ENCODE measurements around the gene TTC9. TPM values are rescaled to one million over a fixed set of nuclear protein-coding genes. Genes with fewer than 3 reads are reported as not detected.

The TTC9 gene
- total RNA-seq, 1 experiment from 2014 or later = 9.3 TPM

DNA sequence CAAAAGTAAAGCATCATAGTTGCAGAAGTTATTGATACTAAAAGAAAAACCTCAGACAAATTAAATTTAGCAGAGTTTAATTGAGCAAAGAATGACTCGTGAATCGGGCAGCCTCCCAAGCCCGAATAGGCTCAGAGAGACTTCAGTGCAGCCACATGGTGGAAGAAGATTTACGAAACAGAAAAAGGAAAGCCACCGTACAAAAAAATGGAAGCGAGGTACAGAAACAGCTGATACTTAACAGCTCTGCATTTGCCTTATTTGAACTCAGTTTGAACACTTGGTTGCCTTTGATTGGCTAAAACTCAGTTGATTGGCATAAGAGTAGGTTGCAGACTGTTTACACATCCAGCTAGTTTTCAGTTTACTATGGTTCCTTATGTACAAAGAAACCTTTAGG is 12.9 kb downstream of the TTC9 start:
- intact Hi-C loops (cut with micrococcal nuclease; ENCODE audit: unreplicated experiment) = no loop called here
- Histone ChIP-seq H3K9me2 (ENCODE audit: insufficient read depth) (no peaks in the 10 kb centered on the region), H3K9me3 (ENCODE audit: insufficient read depth, low read depth) (no peaks in the 10 kb centered on the region), H3K27ac (no peak overlapping the region), H2AFZ (no peak overlapping the region), H3F3A (ENCODE audit: insufficient read depth, low read depth) (no peaks in the 10 kb centered on the region), H3K79me2 (ENCODE audit: low read depth) (no peaks in the 10 kb centered on the region), H3K36me3 (ENCODE audit: low read depth) (no peaks in the 10 kb centered on the region), H3K4me3 (no peak overlapping the region), H3K4me2 (no peak overlapping the region), H4K20me1 (ENCODE audit: insufficient read depth) (no peaks in the 10 kb centered on the region), H3K4me1 (replicated peaks; ENCODE audit: insufficient read depth) (peaks cover 6% of the 10 kb centered on the region), H3K27me3 (ENCODE audit: insufficient read depth, low read depth) (no peaks in the 10 kb centered on the region)
- TF ChIP-seq CTCF (conservative IDR thresholded peaks at IDR 0.05) (no peak), EZH2 (IDR thresholded peaks at IDR 0.05; ENCODE audit: low read depth) (no peak)
- DNase-seq = no peak
- ChIA-PET CTCF (no interaction called here), POLR2A (ENCODE audit: unreplicated experiment) (interaction anchor here (0.6 kb wide), 1 partner anchor 34 kb away, joined by 5 read pairs; no protein-coding TSS in a partner anchor)
- no TSS peak for BruUV-seq (replicated peaks)

GRCh38 chr14:70655110-70655826 is 13.6 kb downstream of the TTC9 start:
- no TSS peak for BruUV-seq (replicated peaks)
- Histone ChIP-seq H3F3A (ENCODE audit: insufficient read depth, low read depth) (no peaks in the 10 kb centered on the region), H3K4me3 (no peak overlapping the region), H3K9me2 (ENCODE audit: insufficient read depth) (no peaks in the 10 kb centered on the region), H4K20me1 (ENCODE audit: insufficient read depth) (no peaks in the 10 kb centered on the region), H3K4me2 (no peak overlapping the region), H3K79me2 (ENCODE audit: low read depth) (no peaks in the 10 kb centered on the region), H2AFZ (no peak overlapping the region), H3K36me3 (ENCODE audit: low read depth) (no peaks in the 10 kb centered on the region), H3K27ac (no peak overlapping the region), H3K27me3 (ENCODE audit: insufficient read depth, low read depth) (no peaks in the 10 kb centered on the region), H3K9me3 (ENCODE audit: insufficient read depth, low read depth) (no peaks in the 10 kb centered on the region), H3K4me1 (replicated peaks; ENCODE audit: insufficient read depth) (no peaks in the 10 kb centered on the region)
- POLR2A ChIA-PET (ENCODE audit: unreplicated experiment) = interaction anchor here (0.6 kb wide), 1 partner anchor 34 kb away, joined by 5 read pairs; no protein-coding TSS in a partner anchor
- DNase-seq = no peak
- no peak for TF ChIP-seq EZH2 (IDR thresholded peaks at IDR 0.05; ENCODE audit: low read depth)
- TF ChIP-seq CTCF (conservative IDR thresholded peaks at IDR 0.05) = no peak
- CTCF ChIA-PET = no interaction called here
- intact Hi-C loops (cut with micrococcal nuclease; ENCODE audit: unreplicated experiment) = no loop called here

- intact Hi-C loops (cut with micrococcal nuclease; ENCODE audit: unreplicated experiment) = no loop called here
- H3K4me2 ChIP-seq = no peak overlapping the region
- H3K36me3 ChIP-seq (ENCODE audit: low read depth) = no peaks in the 10 kb centered on the region
- H3K79me2 ChIP-seq (ENCODE audit: low read depth) = peaks cover 5% of the 10 kb centered on the region; the same call in 1 of the 2 replicates
- H3K4me1 ChIP-seq (replicated peaks; ENCODE audit: insufficient read depth) = peaks cover 33% of the 10 kb centered on the region
- no peak for DNase-seq
- H3K27ac ChIP-seq = no peak overlapping the region
- peaks cover 10% of the 10 kb centered on the region; the same call in 1 of the 2 replicates for H3F3A ChIP-seq (ENCODE audit: insufficient read depth, low read depth)
- ChIA-PET CTCF (no interaction called here), POLR2A (ENCODE audit: unreplicated experiment) (no interaction called here)
- no peak overlapping the region for H2AFZ ChIP-seq
- no peaks in the 10 kb centered on the region for H4K20me1 ChIP-seq (ENCODE audit: insufficient read depth)
- H3K4me3 ChIP-seq = no peak overlapping the region
- no peaks in the 10 kb centered on the region for H3K9me2 ChIP-seq (ENCODE audit: insufficient read depth)
- no peaks in the 10 kb centered on the region for H3K27me3 ChIP-seq (ENCODE audit: insufficient read depth, low read depth)
- H3K9me3 ChIP-seq (ENCODE audit: insufficient read depth, low read depth) = no peaks in the 10 kb centered on the region
- TF ChIP-seq CTCF (conservative IDR thresholded peaks at IDR 0.05) (no peak), EZH2 (IDR thresholded peaks at IDR 0.05; ENCODE audit: low read depth) (no peak)
- BruUV-seq (replicated peaks) = no TSS peak
These were observed 17.2 kb downstream of the TTC9 start for GRCh38 chr14:70658899-70659298.

All from PC-9 (cell line).